ENCODE data around the gene AKT3. TPM values are rescaled to one million over a fixed set of nuclear protein-coding genes. Genes with fewer than 3 reads are reported as not detected.
"Not testable (repeated sequence)": the region's sequence is repeated elsewhere in the genome, so short reads cannot be mapped to it uniquely, and the experiment has no call there.

The AKT3 gene
- polyA plus RNA-seq, 3 donors from 2014 or later = 2.5 to 7.3 (median 5.2) TPM

DNA sequence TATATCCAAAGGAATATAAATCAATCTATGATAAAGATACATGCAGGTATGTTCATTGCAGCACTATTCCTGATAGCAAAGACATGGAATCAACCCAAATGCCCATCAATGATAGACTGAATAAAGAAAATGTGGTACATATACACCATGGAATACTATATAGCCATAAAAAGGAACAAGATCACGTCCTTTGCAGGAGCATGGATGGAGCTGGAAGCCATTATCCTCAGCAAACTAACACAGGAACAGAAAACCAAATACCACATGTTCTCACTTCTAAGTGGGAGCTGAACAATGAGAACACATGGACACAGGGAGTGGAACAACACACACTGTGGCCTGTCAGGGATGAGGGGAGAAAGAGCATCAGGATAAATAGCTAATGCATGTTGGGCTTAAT lies 25.1 kb downstream of the AKT3 start:
- not testable (repeated sequence) for H3K27ac Mint-ChIP-seq, H3K4me3 Mint-ChIP-seq
- peaks cover 17 to 24% (median 20%) of the 10 kb centered on the region in 6 donors for H3K9me3 Mint-ChIP-seq

DNA sequence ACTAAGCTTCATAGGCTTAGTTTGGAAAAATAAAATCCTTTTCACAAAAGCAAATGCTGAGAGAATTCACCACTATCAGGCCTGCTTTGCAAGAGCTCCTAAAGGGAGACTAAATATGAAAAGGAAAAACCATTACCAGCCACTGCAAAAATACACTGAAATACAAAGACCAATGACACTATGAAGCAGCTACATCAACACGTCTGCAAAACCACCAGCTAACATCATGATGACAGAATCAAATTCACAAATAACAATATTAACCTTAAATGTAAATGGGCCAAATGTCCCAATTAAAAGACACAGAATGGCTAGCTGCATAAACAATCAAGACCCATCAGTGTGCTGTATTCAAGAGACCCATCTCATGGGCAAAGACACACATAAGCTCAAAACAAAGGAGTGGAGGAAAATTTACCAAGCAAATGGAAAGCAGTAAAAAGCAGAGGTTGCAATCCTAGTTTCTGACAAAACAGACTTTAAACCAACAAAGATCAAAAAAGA lies 28.8 kb downstream of the AKT3 start:
- H3K4me1 Mint-ChIP-seq = peaks cover 35 to 70% of the 10 kb centered on the region in 2 donors
- DNase-seq = no peak
- H3K27ac Mint-ChIP-seq = peak overlapping the region in 2 of 6 donors; percentile 8 to 19
- peaks cover 17 to 24% (median 20%) of the 10 kb centered on the region in 6 donors for H3K9me3 Mint-ChIP-seq
- H3K4me3 Mint-ChIP-seq = no peak overlapping the region
- H3K27me3 Mint-ChIP-seq (ENCODE audit: low read depth in 3 of 3) = peaks cover 0 to 3% (median 0%) of the 10 kb centered on the region in 3 donors
- peaks cover 18 to 46% (median 45%) of the 10 kb centered on the region in 3 donors for H3K36me3 Mint-ChIP-seq

More for the DNA sequence above, 25.1 kb downstream of the AKT3 start:
- peaks cover 45 to 95% of the 10 kb centered on the region in 2 donors for H3K4me1 Mint-ChIP-seq
- DNase-seq; H3K27me3 Mint-ChIP-seq (ENCODE audit: low read depth in 3 of 3): not testable (repeated sequence)
- peaks cover 18 to 46% (median 38%) of the 10 kb centered on the region in 3 donors for H3K36me3 Mint-ChIP-seq

DNA sequence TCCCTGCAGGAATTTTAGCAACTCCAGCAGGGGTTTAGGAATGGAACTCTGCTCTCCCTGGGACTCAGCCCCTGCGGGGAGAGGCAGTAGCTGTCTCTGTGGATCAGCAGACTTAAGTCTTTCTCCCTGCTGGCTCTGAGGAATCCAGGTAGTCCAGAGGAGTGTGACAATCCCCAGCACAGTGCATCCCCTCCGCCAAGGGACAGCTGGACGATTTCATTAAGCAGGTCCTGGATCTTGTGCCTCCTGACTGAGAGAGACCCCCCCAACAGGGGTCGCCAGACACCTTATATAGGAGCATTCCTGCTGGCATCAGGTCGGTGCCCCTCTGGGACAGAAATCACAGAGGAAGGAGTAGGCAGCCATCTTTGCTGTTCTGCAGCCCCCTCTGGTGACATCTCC lies 30.6 kb downstream of the AKT3 start:
- Mint-ChIP-seq H3K4me3 (no peak overlapping the region), H3K4me1 (peaks cover 40 to 75% of the 10 kb centered on the region in 2 donors), H3K27ac (no peak overlapping the region), H3K36me3 (peaks cover 21 to 43% (median 37%) of the 10 kb centered on the region in 3 donors), H3K27me3 (ENCODE audit: low read depth in 3 of 3) (peaks cover 0 to 2% (median 0%) of the 10 kb centered on the region in 3 donors), H3K9me3 (peaks cover 17 to 24% (median 20%) of the 10 kb centered on the region in 6 donors)
- DNase-seq = no peak

DNA sequence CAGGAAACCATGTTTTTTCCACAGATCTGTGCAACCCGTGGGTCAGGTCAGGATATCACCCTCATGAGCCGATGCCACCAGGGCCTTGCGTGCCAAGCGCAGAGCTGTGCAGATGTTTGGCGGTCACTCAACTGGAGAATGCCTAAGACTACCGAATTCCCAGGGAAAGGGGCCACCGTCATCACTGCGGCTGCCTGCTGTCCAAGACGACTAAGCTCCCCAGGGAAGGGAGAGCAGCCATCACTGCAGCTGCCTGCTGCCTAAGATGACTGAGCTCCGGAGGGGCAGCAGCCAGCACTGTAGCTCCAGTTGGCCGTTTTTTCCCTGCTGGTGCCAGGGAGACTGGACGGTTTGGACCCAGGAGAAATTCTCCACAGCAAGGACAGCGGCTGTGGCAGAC lies 31.1 kb downstream of the AKT3 start:
- DNase-seq = no peak
- Mint-ChIP-seq H3K4me1 (peaks cover 37 to 73% of the 10 kb centered on the region in 2 donors), H3K27ac (no peak overlapping the region), H3K4me3 (no peak overlapping the region), H3K36me3 (peaks cover 21 to 42% (median 37%) of the 10 kb centered on the region in 3 donors), H3K27me3 (ENCODE audit: low read depth in 3 of 3) (peaks cover 0 to 2% (median 0%) of the 10 kb centered on the region in 3 donors), H3K9me3 (peaks cover 17 to 24% (median 20%) of the 10 kb centered on the region in 6 donors)

DNA sequence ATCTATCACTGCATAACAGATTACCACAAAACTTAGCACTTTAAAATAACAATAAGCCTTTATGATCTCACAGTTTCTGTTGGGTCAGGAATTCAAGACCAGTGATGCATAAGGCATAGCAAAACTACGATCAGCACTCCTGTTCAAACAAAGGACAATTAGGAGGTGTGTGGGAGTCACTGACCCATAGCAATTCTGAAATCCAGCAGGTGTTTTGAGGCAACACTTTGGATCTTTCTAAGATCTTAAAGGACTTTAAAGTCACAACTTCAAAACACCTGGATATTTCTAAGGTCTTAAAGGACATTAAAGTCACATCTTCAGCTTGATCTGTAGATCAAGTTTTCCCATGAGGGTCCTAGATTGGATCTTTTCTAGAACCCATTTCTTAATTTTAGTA lies 35.3 kb downstream of the AKT3 start:
- H3K4me3 Mint-ChIP-seq = no peak overlapping the region
- H3K36me3 Mint-ChIP-seq = peaks cover 3 to 12% (median 12%) of the 10 kb centered on the region in 3 donors
- DNase-seq = no peak
- peaks cover 0 to 2% (median 0%) of the 10 kb centered on the region in 3 donors for H3K27me3 Mint-ChIP-seq (ENCODE audit: low read depth in 3 of 3)
- peaks cover 19 to 47% of the 10 kb centered on the region in 2 donors for H3K4me1 Mint-ChIP-seq
- peak overlapping the region in 2 of 6 donors; percentile 23 to 29 for H3K27ac Mint-ChIP-seq
- H3K9me3 Mint-ChIP-seq = peaks cover 0 to 1% (median 0%) of the 10 kb centered on the region in 6 donors

DNA sequence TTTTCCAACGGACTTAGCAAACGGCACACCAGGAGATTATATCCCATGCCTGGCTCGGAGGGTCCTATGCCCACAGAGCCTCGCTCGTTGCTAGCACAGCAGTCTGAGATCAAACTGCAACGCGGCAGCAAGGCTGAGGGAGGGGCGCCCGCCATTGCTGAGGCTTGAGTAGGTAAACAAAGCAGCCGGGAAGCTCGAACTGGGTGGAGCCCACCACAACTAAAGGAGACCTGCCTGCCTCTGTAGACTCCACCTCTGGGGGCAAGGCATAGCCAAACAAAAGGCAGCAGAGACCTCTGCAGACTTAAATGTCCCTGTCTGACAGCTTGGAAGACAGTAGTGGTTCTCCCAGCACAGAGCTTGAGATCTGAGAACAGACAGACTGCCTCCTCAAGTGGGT lies 42.7 kb downstream of the AKT3 start:
- not testable (repeated sequence) for H3K27me3 Mint-ChIP-seq (ENCODE audit: low read depth in 3 of 3); H3K4me3 Mint-ChIP-seq; DNase-seq; H3K36me3 Mint-ChIP-seq; H3K9me3 Mint-ChIP-seq
- Mint-ChIP-seq H3K4me1 (peaks cover 61 to 86% of the 10 kb centered on the region in 2 donors), H3K27ac (peak overlapping the region in 1 of 6 donors; percentile 13)

DNA sequence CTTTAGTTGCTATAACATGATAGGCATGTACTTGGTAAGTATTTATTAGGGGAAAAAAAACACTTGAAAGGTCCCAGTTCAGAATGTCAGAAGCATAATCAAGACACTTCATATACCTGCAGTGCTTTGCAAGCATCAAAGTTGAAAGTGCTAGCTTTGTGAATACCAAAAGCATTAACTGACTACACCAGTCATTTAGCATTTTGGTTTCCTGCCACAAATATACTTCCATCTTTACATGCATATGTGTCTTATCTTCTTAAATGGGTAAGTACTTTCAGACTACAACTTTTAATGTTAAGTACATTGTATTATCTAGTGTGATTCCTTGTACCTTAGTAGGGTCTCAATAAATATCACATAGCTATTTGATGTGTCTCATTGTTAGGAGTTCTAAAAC lies 43.7 kb downstream of the AKT3 start:
- no peak for DNase-seq
- H3K4me1 Mint-ChIP-seq = peaks cover 62 to 89% of the 10 kb centered on the region in 2 donors
- H3K27me3 Mint-ChIP-seq (ENCODE audit: low read depth in 3 of 3) = peaks cover 0 to 5% (median 2%) of the 10 kb centered on the region in 3 donors
- H3K27ac Mint-ChIP-seq = peak overlapping the region in 3 of 6 donors; percentile 9 to 23 (median 20)
- no peaks in the 10 kb centered on the region for H3K9me3 Mint-ChIP-seq
- H3K36me3 Mint-ChIP-seq = peaks cover 0 to 4% (median 2%) of the 10 kb centered on the region in 3 donors
- no peak overlapping the region for H3K4me3 Mint-ChIP-seq

DNA sequence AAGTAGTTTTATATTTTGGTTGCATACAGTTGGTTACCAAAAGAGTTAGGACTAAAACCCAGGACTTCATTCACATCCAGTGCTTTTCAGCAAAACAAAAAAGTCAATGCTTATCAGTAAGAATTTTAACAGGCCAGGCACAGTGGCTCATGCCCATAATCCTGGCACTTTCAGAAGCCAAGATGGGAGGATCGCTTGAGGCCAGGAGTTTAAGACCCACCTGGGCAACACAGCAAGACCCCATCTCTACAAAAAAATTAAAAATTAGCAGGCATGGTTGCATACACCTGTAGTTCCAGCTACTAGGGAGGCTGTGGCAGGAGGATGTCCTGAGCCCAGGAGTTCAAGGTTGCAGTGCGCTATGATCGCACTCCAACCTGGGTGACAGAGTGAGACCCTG lies 47.3 kb downstream of the AKT3 start:
- H3K27ac Mint-ChIP-seq = no peak overlapping the region
- no peak overlapping the region for H3K4me3 Mint-ChIP-seq
- H3K4me1 Mint-ChIP-seq = peaks cover 51 to 75% of the 10 kb centered on the region in 2 donors
- H3K36me3 Mint-ChIP-seq = peaks cover 0 to under 1% (median 0%) of the 10 kb centered on the region in 3 donors
- H3K27me3 Mint-ChIP-seq (ENCODE audit: low read depth in 3 of 3) = peaks cover 0 to 5% (median 0%) of the 10 kb centered on the region in 3 donors
- no peaks in the 10 kb centered on the region for H3K9me3 Mint-ChIP-seq
- DNase-seq = no peak

DNA sequence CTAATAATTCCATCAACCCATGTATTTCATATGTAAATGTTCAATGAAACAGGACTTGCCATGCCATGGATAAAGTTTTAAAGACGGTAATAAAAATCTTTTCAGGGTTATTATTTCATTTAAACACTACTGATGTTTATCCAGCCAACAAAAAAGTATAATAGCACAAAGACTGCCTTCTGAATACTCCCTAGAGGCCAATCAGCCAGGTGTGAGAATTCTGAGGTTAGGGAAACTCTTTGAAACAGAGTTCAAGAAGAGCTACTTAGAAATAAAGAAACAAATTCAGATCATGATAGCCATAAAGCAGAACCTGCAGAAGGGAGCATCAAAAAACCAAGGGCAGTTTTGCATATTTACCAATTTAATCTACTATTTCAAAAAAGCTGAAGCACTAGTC lies 48.7 kb downstream of the AKT3 start:
- DNase-seq = no peak
- Mint-ChIP-seq H3K4me3 (no peak overlapping the region), H3K9me3 (no peaks in the 10 kb centered on the region), H3K36me3 (peaks cover 0 to 4% (median 0%) of the 10 kb centered on the region in 3 donors), H3K27me3 (ENCODE audit: low read depth in 3 of 3) (peaks cover 0 to 5% (median 0%) of the 10 kb centered on the region in 3 donors), H3K27ac (no peak overlapping the region), H3K4me1 (peaks cover 44 to 74% of the 10 kb centered on the region in 2 donors)

DNA sequence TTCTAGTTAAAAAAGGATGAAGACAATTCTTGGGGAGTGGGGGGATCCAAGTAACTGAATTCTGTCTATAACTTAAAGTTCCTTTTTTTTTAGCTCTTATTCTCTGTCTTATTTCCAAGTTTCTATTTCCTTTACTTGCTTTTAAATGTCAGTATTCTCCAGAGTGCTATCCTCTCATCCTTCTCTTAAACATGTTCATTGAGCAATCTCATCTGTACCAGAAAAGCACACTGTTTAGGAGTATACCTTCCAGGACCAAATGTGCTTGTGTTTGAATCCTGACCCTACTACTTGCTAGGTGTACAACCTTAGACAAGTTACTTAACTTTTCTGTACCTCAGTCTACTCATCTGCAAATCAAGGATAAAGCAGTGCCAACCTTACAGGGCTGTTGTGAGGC lies 50.1 kb downstream of the AKT3 start:
- Mint-ChIP-seq H3K9me3 (no peaks in the 10 kb centered on the region), H3K4me1 (peaks cover 35 to 71% of the 10 kb centered on the region in 2 donors), H3K36me3 (peaks cover 0 to 5% (median 0%) of the 10 kb centered on the region in 3 donors), H3K4me3 (no peak overlapping the region), H3K27me3 (ENCODE audit: low read depth in 3 of 3) (peaks cover 0 to 5% (median 0%) of the 10 kb centered on the region in 3 donors), H3K27ac (no peak overlapping the region)
- no peak for DNase-seq

DNA sequence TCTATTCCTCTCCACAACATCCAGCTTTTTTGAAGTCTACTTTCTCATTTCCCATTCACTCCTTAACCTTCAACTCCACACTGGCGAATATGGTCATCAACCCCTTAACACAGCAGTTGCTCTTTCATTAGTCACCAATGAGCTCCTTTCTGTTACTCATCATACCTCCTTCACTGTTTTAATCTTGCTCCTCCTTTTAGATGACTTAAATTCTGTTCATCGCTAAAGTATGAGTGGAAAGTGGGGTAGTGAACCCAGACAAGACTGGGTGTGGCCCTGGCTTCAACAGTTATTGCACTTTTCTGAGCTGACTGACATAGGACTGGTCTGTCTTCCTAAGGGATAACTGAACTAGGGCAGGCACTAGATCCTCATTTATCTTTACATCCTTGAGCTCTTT lies 51.3 kb downstream of the AKT3 start:
- Mint-ChIP-seq H3K27ac (peak overlapping the region in 2 of 6 donors; percentile 3 to 37), H3K4me3 (no peak overlapping the region), H3K9me3 (no peaks in the 10 kb centered on the region), H3K4me1 (peaks cover 38 to 73% of the 10 kb centered on the region in 2 donors), H3K27me3 (ENCODE audit: low read depth in 3 of 3) (peaks cover 0 to 5% (median 0%) of the 10 kb centered on the region in 3 donors), H3K36me3 (peaks cover 0 to 5% (median 0%) of the 10 kb centered on the region in 3 donors)
- no peak for DNase-seq

DNA sequence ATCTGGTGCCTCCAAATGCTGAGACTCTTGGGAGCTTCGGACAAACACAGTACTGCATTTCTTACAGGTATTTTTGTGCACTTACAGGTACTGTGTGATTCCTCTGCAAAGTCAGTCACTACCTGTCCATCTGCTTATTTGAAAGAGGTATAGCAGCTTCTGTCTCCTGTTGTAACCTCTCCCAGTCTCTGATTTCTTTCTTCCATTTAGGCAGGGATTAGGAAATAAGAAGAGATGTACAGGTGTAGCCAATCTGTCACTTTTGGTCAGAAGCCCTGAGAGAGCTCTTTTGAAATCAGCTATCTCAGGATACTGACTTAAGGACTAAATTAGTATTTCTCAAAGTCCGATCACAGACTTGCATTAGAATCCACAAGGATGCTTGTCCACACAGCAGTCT lies 54.0 kb downstream of the AKT3 start:
- Mint-ChIP-seq H3K36me3 (peaks cover 0 to 5% (median 0%) of the 10 kb centered on the region in 3 donors), H3K27me3 (ENCODE audit: low read depth in 3 of 3) (no peaks in the 10 kb centered on the region), H3K4me3 (no peak overlapping the region), H3K27ac (no peak overlapping the region), H3K9me3 (no peaks in the 10 kb centered on the region), H3K4me1 (peaks cover 54 to 81% of the 10 kb centered on the region in 2 donors)
- DNase-seq = no peak

DNA sequence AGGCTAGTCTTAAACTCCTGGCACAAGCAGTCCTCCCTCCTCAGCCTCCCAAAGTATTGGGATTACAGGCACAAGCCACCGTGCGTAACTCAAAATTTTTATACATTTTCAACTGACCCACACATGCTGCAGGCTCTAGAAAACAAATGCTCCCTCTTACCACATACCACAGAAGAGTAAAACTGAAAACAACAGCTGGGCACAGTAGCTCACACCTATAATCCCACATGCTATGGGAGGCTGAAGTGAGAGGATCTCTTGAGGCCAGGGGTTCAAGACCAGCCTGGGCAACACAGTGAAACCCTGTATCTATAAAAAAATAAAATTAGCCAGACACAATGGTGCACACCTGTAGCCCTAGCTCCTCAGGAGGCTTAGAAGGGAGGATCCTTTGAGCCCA lies 56.7 kb downstream of the AKT3 start:
- peak overlapping the region in 4 of 6 donors; percentile 17 to 48 (median 32) for H3K27ac Mint-ChIP-seq
- H3K27me3 Mint-ChIP-seq (ENCODE audit: low read depth in 3 of 3) = no peaks in the 10 kb centered on the region
- H3K36me3 Mint-ChIP-seq = peaks cover 0 to 8% (median 5%) of the 10 kb centered on the region in 3 donors
- peak in 2 of 3 donors; percentile 16 to 25 for DNase-seq
- peak overlapping the region in 4 of 5 donors; percentile 23 to 64 (median 53) for H3K4me3 Mint-ChIP-seq
- H3K4me1 Mint-ChIP-seq = peaks cover 63 to 85% of the 10 kb centered on the region in 2 donors
- H3K9me3 Mint-ChIP-seq = no peaks in the 10 kb centered on the region

DNA sequence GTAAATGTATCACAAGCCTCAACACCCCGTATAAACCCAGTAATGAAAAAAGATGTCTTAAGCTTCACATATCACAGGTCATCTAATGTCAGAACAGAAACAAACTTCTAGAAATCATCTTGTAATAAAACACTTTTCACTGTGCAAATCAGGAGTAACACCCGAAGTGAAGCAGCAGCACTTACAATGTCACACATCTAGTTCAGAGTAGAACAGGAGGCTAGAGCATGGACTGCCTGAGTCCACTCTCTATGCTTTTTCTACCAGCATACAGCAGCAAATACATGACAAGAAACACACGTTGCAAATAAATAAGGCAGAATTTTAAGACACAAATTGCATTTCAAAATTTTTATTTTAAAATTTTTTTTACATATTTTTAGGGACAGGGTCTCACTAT lies 57.2 kb downstream of the AKT3 start:
- DNase-seq = peak in 2 of 3 donors; percentile 16
- peak overlapping the region; percentile 2 to 84 (median 48) for H3K27ac Mint-ChIP-seq
- H3K27me3 Mint-ChIP-seq (ENCODE audit: low read depth in 3 of 3) = no peaks in the 10 kb centered on the region
- no peaks in the 10 kb centered on the region for H3K9me3 Mint-ChIP-seq
- peaks cover 63 to 85% of the 10 kb centered on the region in 2 donors for H3K4me1 Mint-ChIP-seq
- H3K4me3 Mint-ChIP-seq = peak overlapping the region; percentile 38 to 68 (median 63)
- H3K36me3 Mint-ChIP-seq = peaks cover 0 to 8% (median 5%) of the 10 kb centered on the region in 3 donors
